HG03139 (cell line): ENCODE data around the gene TADA3.

Experiments
- ATAC-seq: cut with Tn5 transposase; IDR thresholded peaks from one replicate; pipeline ENCODE4 v1.9.1; 2021; ENCODE audit not compliant: unreplicated experiment

Gene TADA3

DNA sequence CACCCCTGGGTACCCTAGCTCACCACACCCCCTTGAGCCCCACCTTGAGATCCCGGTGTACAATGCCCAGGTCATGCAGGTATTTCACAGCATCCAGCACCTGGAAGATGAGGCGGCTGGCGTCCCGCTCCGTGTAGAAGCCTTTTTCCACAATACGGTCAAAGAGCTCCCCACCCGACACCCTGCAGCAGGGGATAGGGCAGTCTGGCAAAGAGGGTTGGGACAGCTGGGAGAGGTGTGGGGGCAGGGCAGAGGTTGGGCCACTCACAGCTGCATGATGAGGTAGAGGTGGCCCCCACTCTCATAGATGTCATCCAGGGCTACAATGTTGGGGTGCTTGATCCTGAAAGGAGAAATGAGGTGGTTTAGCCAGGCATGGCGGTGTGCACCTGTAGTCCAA lies 29.4 kb downstream of the TADA3 start:
- ATAC-seq: no peak

DNA sequence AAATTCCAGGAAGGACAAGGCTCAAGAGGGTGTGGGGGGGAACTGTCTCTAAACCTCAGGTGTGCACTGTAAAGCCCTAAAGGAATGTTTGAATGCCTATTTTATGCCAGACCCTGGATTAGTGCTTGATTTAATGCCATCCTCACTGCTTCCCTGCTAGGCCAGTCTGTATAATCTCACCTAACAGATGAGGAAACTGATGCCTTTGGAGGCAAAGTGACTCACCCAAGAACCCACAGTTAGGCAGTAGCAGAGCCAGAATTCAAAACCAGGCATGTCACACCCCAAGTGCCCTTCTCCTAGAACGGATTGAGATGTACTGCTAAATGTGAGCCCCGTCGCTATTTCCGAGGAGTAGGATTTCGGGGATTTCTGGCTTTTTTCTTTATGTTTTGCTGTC lies 30.4 kb downstream of the TADA3 start:
- ATAC-seq: no peak

DNA sequence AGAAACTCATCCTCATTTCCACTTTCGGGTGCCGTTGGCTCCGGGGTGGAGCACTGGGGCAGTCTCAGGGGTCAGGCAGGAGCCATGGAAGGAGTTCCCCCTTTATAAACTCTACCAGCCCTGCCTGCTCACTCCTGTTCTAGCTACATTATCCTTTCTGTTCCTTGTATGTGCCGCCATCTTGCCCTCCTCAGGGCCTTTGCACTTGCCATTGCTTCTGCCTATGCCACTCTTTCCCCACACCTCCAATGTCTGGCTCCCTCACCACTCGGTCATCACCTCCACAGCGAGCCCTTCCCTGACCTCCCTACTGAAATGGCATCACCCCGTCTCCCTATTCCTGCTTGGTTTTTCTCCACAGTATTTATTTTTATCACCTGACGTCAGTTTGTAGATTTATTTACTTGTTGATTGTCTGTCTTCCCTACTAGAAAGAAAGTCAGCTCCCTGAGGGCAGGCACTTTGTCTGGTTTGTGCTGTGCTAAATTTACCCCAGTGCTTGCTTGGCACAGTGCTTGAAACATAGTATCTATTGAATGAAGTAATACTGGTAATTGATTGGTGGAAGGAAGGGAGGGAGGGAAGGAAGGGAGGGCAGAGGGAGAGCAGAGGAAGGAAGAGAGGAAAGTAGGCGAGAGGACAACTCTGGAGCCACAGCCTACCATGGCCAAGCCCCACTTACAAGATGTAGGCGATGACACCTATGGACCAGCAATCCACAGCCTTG lies 31.3 kb downstream of the TADA3 start:
- ATAC-seq: no peak

- ATAC-seq: no peak
Observed at GRCh38 chr3:9757427-9757826, 34.8 kb downstream of the TADA3 start.

- ATAC-seq: no peak
Observed at GRCh38 chr3:9754678-9755077, 37.6 kb downstream of the TADA3 start.

DNA sequence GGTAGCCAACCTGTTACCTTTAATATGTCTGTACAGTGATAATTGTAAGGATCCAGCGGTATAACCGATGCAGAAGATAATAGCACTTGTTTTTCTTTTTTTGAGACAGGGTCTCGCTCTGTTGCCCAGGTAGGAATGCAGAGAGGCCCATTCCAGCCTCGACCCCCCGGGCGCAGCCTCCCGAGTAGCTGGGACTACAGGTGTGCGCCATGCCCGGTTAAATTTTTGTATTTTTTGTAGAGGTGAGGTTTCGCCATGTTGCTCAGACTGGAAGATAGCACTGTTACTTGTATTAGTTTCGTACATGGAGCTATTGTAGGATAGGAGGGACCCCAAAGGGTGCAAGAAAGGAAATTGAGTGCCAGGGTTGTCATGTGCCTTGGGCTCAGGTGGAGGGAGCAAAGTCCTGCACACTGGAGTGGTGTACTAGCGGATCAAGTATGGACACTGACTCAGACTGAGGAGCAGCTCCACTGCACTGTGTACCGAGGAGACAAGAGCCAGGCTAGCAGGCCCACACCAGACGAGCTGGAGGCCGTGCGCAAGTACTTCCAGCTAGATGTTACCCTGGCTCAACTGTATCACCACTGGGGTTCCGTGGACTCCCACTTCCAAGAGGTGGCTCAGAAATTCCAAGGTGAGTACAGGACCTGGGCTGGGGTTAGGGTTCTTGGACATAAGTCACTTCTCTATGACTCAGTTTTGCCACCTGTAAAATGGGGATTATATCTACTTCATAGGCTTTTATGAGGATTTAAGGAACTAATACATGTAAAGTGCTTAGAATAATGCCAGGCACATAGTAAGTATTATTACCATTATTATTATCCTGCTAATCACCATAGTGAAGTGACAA lies 41.5 kb downstream of the TADA3 start:
- no peak for ATAC-seq

- peak; percentile 88 for ATAC-seq
Observed at GRCh38 chr3:9749645-9750555, 42.4 kb downstream of the TADA3 start, which contains the start of gene OGG1. Gene OGG1, plus strand, starts transcription at chr3:9749952. Its CDS starts 335 bp downstream, at chr3:9750287.

DNA sequence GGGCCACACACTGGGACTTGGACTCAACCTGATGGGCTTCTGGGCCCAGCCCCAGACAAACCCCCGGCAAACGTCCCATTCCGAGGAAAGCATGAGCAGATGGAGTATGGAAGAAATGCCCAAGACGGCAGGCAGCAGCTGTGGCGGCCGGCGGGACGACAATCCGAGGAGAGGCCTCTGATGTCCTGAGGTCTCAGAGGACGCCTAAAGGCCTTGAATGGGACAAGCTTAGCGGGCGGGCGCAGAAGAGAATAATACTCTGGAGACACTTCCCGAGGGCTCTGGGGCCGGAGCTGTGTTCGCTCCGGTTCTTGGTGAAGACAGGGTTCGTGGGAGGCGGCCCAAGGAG lies 43.0 kb downstream of the TADA3 start:
- ATAC-seq: no peak

- no peak for ATAC-seq
Observed at GRCh38 chr3:9748031-9748430, 44.2 kb downstream of the TADA3 start.

GRCh38 chr3:9747267-9747666 lies 45.0 kb downstream of the TADA3 start:
- ATAC-seq: no peak

DNA sequence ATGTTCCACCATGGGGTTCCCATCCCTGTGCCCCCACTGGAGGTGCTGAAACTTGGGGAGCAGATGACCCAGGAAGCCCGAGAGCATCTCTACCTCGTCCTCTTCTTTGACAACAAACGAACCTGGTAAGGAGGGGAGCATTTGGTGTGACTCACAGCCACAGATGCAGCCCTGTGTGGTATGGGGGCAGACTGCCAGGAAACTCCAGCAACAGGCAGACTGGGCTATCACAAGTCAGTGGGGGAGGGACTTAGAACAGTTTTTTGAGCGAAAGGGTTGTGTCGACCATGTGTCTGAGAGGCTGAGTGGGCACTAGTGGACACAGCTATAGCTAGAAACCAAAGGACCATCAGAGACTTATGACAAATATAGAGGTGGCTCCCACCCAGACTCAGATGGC lies 45.9 kb downstream of the TADA3 start:
- ATAC-seq: no peak

DNA sequence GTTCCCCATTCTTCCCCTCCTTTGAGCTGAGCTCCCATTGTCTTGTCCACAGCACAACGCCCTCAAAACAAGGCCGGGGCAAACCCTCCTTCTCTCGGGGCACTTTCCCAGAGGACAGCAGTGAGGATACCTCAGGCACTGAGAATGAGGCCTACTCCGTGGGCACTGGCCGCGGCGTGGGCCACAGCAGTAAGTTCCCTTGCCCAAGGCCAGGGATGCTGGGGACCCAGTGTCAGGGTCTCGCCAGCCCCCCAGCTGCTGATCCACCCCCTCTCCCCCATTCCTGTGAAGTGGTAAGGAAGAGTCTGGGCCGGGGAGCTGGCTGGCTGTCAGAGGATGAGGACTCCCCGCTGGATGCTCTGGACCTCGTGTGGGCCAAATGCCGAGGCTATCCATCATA lies 46.8 kb downstream of the TADA3 start:
- ATAC-seq: no peak

DNA sequence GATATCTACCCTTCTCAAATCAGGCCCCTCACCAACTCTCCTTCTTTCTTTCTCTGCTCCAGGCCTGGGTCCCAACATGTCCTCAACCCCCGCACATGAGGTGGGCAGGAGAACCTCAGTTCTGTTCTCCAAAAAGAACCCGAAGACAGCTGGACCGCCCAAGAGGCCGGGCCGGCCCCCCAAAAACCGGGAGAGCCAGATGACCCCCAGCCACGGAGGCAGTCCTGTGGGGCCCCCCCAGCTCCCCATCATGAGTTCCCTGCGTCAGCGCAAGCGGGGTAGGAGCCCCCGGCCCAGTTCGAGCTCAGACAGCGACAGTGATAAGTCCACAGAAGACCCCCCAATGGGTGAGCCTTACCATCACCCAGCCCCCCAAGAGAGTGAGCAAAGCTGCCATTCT lies 48.1 kb downstream of the TADA3 start:
- no peak for ATAC-seq

DNA sequence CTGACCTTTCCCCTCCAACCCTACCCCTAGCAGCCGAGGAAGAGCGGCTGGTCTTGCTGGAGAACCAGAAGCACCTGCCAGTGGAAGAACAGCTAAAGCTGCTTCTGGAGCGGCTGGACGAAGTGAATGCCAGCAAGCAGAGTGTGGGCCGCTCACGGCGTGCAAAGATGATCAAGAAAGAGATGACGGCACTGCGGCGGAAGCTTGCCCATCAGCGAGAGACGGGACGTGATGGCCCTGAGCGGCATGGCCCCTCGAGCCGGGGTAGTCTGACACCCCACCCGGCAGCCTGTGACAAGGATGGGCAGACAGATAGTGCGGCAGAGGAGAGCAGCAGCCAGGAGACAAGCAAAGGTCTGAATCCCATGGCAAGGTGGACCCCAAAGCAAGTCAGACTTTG lies 48.7 kb downstream of the TADA3 start:
- ATAC-seq: no peak

DNA sequence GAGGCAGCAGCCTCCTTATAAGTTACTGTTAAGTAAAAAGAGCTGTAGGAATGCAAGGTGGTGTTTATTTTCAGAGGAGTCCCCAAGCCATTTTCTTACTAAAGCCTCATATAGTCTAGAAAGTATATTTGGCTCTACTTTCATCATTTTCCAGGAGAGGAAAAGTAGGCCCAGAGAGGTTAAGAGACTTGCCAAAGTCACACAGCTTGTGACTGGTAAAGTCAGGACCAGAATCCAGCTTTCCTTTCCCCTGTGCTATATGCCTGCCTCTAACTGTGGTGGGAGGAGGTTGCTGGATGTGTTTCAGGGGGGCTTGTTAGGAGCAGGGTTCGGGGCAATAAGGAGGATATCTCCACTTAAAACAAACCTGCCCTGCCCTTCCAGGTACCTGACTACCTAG lies 49.7 kb downstream of the TADA3 start:
- no peak for ATAC-seq

GRCh38 chr3:9739181-9739580 lies 53.1 kb downstream of the TADA3 start:
- ATAC-seq: no peak

DNA sequence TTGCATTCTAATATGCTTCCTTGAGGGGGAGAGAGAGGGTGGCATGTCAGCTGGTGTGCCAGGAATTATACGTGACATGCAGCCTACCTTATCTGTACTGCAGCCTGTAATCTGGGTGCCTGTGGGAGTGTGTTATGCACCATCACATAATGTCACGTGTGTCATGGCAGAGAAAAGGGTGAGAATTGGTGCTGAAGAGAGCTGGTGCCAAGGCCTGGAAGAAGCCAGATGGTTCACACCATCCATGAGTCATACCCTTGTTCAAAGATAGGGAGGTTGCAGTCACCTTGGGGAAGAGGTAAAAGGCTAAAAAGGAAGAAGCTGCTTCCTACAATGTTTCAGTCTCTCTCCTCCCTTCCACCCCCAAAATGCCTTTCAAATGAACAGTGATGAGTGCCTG lies 55.4 kb downstream of the TADA3 start:
- ATAC-seq: no peak

GRCh38 chr3:9732740-9733115 lies 59.5 kb downstream of the TADA3 start:
- no peak for ATAC-seq

- peak; percentile 3 for ATAC-seq
Observed at GRCh38 chr3:9732080-9732739, 60.1 kb downstream of the TADA3 start.

GRCh38 chr3:9731206-9732079 lies 60.8 kb downstream of the TADA3 start, which contains the start of gene BRPF1:
Gene BRPF1, plus strand, starts transcription at chr3:9731735. Its CDS starts 2,406 bp downstream, at chr3:9734141.
- peak; percentile 91 for ATAC-seq
